ENCODE results near the gene CTSF. TPM values are rescaled to one million over a fixed set of nuclear protein-coding genes. Genes with fewer than 3 reads are reported as not detected.

The CTSF gene
- total and polyA plus RNA-seq, 2 of the 13 experiments (the other 11 are each of a cell fraction or from before 2014, with no cell fraction given) = not detected

DNA sequence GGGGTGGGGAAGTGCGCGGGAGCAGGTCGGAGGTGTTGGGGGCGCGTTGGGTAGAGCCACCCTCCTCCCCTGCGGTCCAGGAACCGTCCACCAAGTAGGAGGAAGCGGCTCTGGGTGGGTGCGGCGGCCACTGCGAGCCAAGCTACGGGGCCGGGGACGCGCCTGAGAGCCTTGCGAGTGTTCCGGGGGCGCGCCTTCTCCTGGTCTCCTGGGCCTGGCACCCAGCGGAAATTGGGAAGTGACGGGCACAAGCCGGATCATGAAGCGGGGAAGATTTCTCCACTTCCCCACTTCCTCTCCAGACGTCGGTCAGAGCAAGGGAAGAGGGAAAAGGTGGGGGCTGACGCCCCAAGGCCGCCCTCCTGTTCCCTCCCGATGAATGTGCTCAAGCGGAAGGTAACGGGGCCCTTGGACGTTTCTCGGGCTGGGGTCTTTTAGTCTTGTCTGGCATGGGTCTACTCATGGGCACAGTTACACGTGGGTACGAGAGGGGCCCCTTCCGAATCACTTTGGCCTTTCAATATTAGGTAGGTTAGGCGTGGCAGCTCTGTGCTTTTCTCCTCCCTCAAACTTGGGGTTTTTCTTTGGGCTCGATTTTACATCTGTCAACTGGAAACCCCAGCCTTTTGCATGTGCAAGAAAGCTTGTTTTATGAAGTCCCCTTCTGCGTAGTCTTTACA is 48.9 kb upstream of the CTSF start (continued):
- TF ChIP-seq, protein P1, sequence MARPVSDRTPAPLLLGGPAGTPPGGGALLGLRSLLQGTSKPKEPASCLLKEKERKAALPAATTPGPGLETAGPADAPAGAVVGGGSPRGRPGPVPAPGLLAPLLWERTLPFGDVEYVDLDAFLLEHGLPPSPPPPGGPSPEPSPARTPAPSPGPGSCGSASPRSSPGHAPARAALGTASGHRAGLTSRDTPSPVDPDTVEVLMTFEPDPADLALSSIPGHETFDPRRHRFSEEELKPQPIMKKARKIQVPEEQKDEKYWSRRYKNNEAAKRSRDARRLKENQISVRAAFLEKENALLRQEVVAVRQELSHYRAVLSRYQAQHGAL (CRISPR knock-in tag; IDR thresholded peaks at IDR 0.05; ENCODE audit: not compliant biosample characterization) = no peak
- TF ChIP-seq MEIS1 (CRISPR knock-in tag; IDR thresholded peaks at IDR 0.05; ENCODE audit: borderline replicate concordance) (no peak), U2AF1 (optimal IDR thresholded peaks at IDR 0.05; ENCODE audit: low read depth, low read length) (no peak), CCAR2 (optimal IDR thresholded peaks at IDR 0.05; ENCODE audit: low read depth, low read length) (no peak), ZNF879 (CRISPR knock-in tag; IDR thresholded peaks at IDR 0.05) (no peak), ZNF720 (CRISPR knock-in tag; IDR thresholded peaks at IDR 0.05) (no peak), ZNF234 (CRISPR knock-in tag; conservative IDR thresholded peaks at IDR 0.05) (no peak), ZNF646 (CRISPR knock-in tag; IDR thresholded peaks at IDR 0.05) (no peak), ZNF737 (CRISPR knock-in tag; IDR thresholded peaks at IDR 0.05; ENCODE audit: borderline replicate concordance) (no peak), FOSL1 (CRISPR knock-in tag; IDR thresholded peaks at IDR 0.05; ENCODE audit: borderline replicate concordance) (no peak), ZNF513 (CRISPR knock-in tag; conservative IDR thresholded peaks at IDR 0.05) (no peak), ZEB1 (IDR thresholded peaks at IDR 0.05; ENCODE audit: insufficient replicate concordance, low read depth) (peak; percentile 34), ZFP1 (CRISPR knock-in tag; IDR thresholded peaks at IDR 0.05) (no peak), TCF7 (IDR thresholded peaks at IDR 0.05; ENCODE audit: low read depth) (no peak), PITX1 (CRISPR knock-in tag; IDR thresholded peaks at IDR 0.05) (no peak), ZNF772 (CRISPR knock-in tag; IDR thresholded peaks at IDR 0.05) (0 out of 2 replicates have a peak, but pooled peaks have one; percentile 51)
- TF ChIP-seq, protein P2, sequence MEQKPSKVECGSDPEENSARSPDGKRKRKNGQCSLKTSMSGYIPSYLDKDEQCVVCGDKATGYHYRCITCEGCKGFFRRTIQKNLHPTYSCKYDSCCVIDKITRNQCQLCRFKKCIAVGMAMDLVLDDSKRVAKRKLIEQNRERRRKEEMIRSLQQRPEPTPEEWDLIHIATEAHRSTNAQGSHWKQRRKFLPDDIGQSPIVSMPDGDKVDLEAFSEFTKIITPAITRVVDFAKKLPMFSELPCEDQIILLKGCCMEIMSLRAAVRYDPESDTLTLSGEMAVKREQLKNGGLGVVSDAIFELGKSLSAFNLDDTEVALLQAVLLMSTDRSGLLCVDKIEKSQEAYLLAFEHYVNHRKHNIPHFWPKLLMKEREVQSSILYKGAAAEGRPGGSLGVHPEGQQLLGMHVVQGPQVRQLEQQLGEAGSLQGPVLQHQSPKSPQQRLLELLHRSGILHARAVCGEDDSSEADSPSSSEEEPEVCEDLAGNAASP (CRISPR knock-in tag; IDR thresholded peaks at IDR 0.05; ENCODE audit: borderline replicate concordance) = no peak
- TF ChIP-seq, protein P3, sequence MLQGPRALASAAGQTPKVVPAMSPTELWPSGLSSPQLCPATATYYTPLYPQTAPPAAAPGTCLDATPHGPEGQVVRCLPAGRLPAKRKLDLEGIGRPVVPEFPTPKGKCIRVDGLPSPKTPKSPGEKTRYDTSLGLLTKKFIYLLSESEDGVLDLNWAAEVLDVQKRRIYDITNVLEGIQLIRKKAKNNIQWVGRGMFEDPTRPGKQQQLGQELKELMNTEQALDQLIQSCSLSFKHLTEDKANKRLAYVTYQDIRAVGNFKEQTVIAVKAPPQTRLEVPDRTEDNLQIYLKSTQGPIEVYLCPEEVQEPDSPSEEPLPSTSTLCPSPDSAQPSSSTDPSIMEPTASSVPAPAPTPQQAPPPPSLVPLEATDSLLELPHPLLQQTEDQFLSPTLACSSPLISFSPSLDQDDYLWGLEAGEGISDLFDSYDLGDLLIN (CRISPR knock-in tag; IDR thresholded peaks at IDR 0.05; ENCODE audit: borderline replicate concordance) = no peak
